Myocyte (in vitro differentiated cells): ENCODE data around the gene HSPB9. TPM values are rescaled to one million over a fixed set of nuclear protein-coding genes. Genes with fewer than 3 reads are reported as not detected.

Experiments
- DNase-seq: peaks from one replicate; pipeline ENCODE4 v3.0.0-alpha.2; 2012; ENCODE audit warnings: low read depth
- total RNA-seq: library from RNA; depleted of rRNA; stranded (reverse); fragments of >200 nt; gene quantifications from 2 replicates; pipeline ENCODE4 v1.2.3, GENCODE V29; 2014

HSPB9 gene
- total RNA-seq, 1 donor from 2014 or later: not detected

DNA sequence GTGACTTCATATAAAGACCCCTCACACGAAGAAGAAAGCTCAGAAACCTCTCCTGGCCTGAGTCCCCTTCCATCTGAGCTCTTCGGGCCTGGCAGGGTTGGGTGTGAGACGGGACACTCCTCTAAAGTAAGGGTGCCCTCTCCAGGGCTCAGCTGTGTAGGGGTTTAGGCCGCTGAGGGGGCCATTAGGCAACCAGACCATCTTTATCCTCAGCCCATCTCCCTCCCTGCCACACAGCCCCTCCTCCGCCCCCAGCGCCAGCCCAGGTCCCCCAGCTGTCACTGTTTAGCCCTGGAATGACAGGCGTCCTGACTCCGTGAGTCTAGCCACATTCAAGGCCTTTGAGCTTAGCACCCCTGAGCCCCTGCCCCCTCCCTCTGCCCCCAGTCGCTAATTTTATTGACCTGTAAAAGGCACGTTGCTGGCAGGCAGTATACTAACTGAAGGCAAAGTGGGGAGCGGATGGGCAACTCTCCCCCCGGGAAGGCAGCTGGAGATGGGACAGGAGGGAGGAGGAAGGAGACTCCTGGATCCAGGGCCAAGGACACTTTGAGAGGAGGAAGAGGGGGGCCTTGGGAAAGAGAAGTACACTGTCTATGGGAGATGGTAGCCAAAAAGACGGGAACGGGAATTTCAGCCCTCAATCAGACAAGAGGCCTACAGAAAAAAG is 23.7 kb upstream of the HSPB9 start:
- peak; percentile 39 for DNase-seq

DNA sequence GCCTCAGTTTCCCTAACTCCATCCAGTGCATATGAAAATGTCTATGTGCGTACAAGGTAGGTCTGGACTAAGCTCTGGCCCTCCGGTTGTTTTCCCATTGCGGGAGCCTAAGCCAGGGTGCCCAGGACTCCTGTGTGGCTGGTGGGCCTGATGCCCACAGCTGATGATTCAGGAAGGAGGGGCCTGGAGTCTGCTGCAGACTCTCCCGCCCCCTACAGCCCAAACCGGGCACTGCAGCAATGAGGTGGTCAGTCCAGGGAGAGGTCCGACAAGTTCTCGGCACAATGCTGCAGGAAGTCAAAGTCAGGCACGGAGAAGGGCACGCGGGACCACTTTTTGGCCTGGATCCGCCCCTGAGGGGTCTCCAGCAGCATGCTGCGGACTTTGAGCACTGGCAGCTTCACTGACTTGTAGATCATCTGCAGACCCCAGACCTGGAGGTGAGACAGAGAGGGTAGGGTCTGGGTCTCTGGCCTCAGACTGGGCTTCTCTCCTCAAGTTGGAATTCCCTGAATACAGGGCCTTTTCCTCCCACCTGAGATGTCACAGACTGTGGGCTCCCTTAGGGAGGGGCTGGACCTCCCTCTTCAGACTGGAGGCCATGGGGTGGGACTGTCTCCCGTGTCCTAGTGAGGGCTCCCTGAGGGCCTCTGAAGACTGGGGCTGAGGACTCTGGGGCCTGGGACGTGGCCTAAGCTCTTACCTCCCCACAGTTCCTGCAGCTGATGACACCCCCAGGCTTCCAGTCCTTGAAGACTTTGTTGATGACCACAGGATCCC is 20.9 kb upstream of the HSPB9 start:
- DNase-seq: peak; percentile 77

DNA sequence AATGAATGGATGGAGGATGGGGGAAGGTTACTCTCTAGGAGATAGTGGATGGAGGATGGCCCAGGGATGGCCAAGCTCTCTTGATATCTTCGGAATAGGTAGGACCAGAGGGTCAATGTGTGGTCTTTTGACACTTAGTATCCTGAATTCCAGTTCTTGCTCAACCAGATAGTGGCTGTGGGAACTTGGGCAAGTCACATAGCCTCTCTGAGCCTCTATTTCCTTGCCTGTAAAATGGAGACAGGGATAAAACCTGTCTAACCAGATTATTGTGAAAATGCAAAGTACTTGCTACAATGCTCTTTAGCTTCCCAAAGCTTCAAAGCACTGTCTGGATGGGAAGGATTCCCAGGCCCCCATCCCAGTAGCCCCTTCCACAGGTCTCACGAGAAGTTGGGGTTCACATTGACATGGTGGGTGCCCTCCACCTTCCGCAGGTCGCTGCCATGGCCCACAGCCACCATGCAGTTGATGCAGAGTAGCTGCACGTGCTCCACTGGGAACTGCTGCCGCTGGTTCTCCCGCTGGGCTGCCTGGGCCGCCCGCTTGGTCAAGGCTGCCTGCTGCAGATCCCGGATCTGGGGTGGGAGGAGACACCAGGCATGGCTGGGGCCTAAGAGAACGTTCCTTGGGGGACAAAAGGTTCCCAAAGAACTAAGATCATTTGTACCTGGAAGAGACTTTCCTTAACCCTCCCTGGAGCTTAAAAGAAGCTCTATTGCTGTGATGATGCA is 19.2 kb upstream of the HSPB9 start:
- DNase-seq: no peak

DNA sequence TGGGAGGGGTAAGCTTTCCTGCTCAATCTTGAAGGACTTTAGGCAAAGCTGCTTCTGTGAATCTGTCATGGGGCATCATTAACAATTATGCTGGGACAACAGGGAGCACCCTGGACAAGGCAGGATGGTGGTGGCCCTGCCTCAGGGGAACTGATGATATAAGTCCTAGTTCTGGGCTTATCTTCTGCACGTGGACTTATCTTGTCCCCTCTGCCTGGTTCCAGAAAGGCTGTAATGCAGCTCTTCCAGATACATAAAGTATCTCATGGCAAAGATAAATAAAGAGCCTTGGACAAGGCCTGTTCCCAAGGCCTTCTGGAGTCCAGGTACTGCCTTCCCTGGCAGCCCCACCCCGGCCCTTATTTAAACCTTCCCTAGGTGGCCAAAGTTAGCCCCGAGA is 18.3 kb upstream of the HSPB9 start:
- no peak for DNase-seq

DNA sequence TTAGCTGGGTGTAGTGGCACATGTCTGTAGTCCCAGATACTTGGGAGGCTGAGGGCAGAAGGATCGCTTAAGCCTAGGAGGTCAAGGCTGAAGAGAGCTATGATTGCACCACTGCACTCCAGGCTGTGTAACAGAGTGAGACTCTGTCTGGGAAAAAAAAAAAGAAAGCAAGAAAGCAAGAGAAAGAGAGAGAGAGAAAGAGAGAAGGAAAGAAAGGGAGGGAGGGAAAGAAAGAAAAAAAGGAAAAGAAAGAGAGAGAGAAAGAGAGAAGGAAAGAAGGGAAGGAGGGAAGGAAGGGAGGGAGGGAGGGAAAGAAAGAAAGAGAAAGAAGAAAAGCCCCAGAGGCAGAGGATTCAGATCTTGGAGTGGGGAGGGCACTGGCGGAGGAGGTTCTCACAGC is 16.6 kb upstream of the HSPB9 start:
- no peak for DNase-seq

DNA sequence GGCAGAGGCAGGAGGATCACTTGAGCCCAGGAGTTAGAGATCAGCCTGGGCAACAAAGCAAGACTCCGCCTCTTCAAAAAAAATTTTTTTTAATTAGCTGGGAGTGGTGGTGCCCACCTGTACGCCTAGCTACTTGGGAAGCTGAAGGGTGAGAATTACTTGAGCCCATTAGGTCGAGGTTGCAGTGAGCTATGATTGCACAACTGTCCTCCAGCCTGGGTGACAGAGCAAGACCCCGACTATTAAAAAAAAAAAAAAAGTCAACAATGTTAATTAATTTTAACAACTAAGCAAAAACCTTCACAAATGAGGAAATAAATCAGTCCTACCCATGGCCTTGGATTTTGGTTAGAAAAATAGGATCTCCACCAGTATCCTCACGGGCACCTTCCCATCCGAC is 15.5 kb upstream of the HSPB9 start:
- no peak for DNase-seq

DNA sequence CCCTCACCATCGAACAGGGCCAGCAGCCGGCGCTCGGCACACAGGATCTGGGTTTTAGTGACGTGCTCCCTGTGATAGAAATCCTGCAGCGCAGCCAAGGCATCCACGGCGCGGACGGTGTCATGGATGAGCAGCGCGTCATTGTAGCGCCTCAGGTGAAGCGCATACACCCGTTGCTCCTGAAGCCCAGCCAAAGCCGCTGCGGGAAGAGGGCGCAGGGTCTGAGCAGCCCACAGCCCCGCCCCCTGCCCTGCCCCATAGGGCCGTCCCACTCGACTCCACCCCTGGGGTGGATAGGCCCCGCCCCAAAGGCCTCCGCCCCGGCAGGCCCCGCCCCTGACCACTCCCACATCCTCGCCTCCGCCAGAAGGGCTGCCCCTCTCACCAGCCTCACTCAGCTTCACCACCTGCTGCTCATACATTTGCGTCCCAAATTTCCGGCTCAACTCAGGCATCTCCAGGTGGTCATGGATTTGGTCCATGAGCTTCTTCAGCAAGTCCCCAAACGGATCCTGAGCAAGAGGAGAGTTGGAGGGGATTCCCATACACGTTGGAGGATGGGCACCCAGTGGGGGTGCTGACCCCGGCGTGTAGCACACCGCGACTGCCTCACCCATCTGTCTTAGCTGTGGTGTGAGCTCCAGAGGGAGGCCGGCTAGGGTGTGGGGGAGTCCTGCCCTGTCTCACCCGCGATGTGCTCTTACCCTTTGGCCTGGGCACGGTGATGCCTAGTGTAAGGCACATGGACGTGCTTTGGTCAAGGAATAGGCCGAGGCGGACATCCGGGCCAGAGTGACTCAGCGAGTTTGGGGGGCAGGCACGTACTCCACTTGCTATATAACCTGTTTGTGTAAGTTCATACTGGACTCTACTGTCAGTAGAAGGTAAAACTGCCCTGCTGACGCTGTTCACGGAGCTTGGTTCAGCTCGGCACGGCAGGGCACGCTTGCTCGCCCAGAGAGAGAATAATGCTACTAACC is 14.7 kb upstream of the HSPB9 start:
- DNase-seq: no peak

DNA sequence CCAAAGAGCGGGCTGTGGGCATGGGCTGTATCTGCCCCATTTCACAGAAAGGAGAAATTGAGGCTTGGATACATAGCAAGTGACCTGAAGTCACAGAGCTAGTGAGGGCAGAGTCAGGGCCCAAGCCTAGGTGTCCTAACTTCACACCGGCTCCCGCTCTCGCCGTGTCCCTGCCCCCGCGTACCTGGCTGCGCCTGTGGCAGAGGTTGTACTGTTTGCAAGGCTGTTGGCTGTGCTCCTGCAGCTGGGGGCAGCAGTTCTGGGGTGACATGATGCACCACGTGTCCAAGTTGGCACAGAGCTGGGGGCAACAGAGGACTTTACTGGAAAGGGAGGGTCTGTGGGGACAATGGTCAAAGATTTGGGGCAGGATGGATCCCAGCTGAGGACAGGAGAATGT is 13.5 kb upstream of the HSPB9 start:
- DNase-seq: no peak

DNA sequence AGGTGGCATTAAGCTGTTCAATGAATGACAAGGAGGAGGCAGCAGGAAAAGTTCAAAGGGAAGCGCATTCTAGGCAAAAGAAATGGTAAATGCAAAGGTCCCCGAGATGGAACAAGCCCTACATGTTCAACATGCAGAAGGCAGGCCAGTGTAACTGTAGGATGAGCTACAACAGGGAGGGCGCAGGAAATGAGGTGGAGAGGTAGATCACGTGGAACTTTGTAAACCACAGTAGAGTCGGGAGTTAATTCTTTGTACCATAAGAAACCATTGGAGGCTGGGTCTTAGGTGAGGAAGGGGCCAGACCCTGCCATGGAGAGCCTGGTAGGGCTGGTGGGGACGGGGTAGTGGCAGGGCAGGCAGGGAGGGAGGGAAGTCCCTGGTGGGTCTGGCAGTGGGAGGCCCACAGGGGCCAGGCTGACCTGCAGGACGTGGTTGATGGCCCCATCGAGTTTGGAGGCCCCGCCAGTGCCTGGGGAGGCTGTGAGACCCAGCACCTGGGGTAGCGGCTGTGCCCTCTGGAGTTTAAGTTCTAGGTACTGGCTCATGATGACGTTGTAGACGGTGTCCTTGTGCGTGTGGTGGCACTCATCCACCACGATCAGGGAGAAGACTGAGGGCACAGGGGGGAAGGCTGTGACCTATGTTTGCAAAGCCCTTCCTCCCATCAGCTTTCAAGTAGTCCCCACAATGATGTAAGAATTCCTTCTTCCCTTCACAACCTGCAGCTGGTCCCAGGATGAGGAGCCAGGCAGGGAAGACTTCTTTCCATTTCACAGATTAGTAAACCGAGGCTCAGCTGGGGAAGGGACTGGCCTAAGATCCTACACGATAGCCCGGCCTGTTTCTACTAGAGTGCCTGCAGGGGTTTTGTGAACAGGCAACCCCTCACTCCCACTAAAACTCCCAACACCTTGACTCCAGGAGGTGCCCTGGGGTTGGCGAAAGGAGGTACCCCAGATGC is 12.0 kb upstream of the HSPB9 start:
- DNase-seq: no peak

DNA sequence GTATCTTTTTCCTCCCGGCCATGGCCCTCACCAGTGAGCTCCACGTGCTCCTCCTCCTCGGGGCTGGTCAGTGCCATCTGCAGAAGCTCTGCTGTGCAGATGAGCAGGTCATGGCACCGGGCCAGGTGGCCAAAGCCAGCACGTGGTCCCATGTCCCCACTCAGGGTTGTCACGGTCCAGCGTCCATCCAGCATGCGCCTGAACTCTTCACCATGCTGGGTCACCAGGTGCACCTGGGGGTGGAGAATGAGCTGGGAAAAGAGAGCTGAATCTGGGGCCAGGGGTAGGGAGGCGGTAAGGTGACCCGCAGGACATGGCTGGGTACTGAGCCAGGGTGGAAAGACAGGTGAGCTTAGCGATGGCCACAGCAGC is 11.4 kb upstream of the HSPB9 start:
- DNase-seq: no peak

DNA sequence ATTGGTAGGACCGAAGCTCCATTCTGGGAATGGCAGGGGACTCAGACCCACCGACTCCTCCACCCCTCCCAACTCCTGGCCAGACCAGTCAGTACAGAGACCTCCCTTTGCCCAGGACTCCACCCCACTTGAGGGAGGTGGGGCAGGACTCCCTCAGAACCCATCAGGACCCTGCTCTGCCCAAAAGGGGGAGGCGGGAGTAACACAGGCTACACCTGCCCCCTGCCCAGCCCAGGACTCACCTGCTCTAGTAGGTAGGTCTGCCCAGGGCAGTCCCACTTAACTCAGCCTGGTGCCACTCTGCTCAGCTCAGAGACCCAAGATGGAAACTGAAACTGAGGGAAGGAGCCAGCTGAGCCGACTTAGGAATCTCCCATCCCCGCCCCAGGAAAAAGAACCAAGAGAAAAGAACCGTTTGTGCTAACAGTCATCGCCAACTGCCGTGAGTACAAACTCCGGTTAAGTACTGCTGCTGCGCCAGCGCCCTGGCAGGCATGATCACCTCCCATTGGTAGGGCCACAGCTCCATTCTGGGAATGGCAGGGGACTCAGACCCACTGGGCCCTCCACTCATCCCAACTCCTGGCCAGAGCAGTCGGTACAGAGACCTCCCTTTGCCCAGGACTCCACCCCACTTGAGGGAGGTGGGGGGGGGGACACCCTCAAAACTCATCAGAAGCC is 10.6 kb upstream of the HSPB9 start:
- peak; percentile 54 for DNase-seq

DNA sequence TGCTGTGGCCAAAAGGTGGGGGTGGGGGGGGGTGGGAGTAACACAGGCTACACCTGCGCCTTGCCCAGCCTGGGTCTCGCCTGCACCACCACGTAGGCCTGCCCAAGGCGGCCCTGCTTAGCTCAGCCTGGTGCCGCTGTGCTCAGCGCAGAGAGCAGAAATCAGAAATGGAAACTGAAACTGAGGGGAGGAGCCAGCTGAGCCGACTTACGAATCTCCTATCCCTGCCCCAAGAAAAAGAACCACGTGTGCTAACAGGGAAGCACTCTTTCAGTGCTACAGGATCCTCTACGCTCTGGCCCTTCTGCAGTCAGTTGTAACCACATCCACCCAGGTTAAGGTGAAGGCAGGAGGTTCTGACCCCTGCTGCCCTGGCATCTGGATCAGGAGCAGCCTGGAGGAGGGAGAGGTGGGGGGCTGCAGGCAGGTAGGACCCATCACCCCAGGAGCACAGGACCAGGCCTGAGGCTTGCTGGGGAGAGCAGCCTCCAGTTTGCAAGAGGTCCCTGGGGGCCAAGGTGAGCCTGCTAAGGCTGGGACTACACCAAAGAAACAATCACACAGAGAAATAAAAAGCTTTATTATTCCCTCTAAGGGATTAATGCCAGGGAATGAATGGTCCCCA is 9.9 kb upstream of the HSPB9 start, which contains the start of gene DHX58:
Gene DHX58 (minus strand): TSS at position 163 of the 625 bp plus-strand sequence. CDS start 822 bp downstream, outside the sequence.
- DNase-seq: peak; percentile 79

DNA sequence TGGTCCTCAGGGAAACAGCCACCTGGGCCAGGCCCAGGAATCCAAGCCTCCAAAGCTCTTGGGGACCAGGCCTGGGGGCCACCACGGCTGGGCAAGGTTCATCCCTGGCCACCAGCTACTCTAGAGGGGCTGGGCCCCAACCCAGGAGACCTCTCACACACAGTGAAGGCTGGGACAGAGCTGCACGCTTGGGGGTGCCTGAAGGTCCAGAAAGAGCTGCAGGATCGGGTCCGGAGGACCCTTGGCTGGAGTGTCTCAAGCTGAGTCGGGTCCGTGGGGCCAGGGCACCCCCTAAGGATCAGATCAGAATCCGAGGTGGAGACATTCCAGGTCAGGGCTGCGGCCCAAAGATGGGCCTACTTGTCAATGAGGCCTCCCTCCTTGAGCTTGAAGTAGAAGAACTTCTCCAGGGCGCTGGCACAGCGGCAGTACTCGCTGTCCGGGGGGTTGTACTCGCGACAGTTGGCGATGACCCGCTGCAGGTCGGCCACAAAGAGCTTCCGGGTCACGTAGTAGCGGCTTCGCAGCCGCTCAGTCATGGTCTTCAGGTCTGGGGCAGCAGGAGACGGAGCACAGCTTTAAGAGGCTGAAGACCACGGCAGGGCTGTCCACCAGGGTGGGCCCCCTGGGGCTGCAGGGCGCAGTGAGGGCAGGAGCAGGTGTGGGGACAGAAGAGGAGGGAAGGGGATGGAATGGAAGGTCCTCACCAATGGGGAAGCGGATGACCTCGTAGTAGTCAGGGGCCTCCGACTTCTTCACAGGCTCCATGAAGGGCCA is 9.1 kb upstream of the HSPB9 start:
- DNase-seq: no peak

DNA sequence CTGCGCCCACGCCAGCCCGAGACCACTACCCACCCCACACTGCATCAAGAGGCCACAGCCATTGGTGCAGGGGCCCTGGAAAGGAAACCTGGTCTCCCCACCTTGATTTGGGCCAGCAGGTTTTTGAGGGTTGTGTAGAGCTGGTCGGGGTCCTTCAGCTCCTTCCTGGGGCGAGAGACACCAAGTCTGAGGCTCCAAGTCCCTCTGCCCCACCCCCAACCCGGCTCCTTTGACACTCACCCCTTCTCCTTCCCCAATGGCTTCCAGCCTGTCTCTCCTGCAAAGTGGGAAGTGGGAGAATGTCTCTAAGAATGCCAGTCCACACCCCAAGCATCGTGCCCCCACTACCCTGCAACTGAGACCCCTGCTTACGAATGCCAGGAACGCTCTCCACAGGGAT is 8.5 kb upstream of the HSPB9 start:
- no peak for DNase-seq

DNA sequence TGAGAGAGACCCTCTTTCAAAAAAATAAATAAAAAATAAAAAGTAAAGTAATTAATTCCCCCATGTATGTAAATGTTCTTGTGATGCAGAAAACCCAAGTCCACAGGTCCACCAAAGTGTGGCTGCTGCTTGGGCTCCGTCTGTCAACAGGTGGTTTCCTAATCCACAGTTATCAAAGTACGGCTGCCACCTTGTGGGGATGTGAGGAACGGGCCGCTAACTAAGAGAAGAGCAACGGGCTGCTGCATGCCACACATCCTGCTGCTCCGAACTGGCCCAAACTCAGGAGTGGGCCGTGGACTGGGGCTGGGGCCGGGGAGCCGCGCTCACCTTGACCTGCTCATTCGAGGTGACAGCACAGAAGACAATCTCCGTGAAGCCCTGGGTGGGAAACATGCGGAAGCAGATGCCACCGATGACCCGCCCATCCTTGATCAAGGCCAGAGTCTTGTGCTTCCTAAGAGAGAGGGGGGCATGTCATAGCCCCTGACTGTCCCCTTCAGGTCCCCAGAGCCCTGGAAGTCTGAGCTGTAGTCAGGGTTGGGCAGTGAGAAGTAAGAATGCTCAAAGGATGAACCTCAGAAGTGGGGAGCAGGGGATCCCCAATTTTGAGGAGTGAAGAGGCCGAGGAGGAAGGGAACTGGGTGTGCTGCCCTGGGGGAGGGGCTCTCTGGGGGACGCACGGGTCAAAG is 5.8 kb upstream of the HSPB9 start:
- DNase-seq: peak; percentile 89

DNA sequence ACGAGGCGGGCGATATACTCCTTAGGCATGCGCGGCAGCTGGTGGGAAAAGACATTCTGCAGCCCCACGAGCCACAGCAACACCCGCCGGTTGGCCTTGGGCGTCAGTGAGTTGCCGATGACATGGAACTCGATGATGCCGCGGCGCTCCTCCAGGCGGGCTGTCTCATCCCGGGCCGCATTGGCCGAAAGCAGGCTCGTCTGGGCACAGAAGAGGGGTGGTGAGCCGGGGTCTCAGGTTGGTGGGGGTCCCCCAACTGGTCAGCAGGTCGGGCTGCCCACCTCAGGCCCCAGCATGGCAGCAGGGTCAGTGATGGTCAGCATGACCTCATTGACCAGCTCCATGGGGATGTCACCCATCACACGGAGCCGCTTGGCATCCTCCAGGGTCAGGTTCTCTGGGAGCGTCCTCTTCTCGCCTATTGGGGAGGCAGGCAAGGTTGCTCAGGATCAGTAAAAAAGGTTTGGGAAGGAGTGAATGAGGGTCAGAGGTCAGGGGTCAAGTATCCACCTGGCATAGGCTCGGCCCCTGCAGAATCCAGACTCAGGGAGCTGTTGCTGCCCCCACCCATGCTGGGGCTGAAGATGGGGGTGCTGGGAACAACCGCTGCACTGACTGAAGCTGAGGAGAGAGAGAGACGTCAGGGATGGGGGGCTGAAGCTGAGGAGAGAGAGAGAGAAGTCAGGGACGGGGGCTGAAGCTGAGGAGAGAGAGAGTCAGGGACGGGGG is 5.0 kb upstream of the HSPB9 start:
- DNase-seq: no peak

DNA sequence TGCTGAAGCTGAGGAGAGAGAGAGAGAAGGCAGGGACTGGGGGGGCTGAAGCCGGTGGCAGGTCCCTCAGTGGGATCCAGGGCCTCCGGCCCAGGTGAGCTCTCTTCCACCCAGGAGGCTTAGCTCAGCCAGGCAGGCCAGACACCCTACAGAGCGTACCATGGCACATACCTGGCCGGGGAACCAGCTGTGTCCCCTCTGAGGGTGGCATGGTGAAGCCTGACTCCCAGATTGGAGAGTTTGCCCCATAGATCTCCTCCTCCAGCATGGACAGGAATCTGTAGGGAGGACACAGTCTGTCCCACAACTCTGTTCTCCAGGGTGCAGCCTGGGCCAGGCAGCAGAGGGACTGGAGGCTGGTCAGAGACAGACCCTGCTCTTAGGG is 4.5 kb upstream of the HSPB9 start:
- DNase-seq: no peak
